Adrenal gland (tissue), 12 donors: ENCODE results near the gene AKT3. TPM values are rescaled to one million over a fixed set of nuclear protein-coding genes. Genes with fewer than 3 reads are reported as not detected.

Source experiments
- DNase-seq, 7 donors: peaks; one replicate each; pipeline ENCODE4 v3.0.0-alpha.2; 2019 to 2020
- H3K27ac ChIP-seq, 5 donors: fragments of 200-600 bp; sonication (generic) in 4 of 5; 1 replicate in 3 of 5; 2 replicates in 2 of 5; pipeline versions ENCODE4 v1.5.1 to v1.8.0; 2016 to 2020; ENCODE audit warnings: mild to moderate bottlenecking in 1 of 5
- H3K27me3 ChIP-seq: fragments of 200-600 bp; 2 replicates; pipeline ENCODE4 v1.8.0; 2021
- H3K36me3 ChIP-seq, 2 donors: fragments of 200-600 bp; replicated peaks in 1 of 2; 1 replicate in 1 of 2; 2 replicates in 1 of 2; pipeline versions ENCODE4 v1.5.1 to v1.8.0; 2018 to 2022
- H3K4me1 ChIP-seq, 2 donors: fragments of 200-600 bp; replicated peaks in 1 of 2; 1 replicate in 1 of 2; 2 replicates in 1 of 2; pipeline versions ENCODE4 v1.5.1 to v1.8.0; 2018 to 2021
- H3K4me3 ChIP-seq, 4 donors: fragments of 200-600 bp; sonication (generic) in 3 of 4; one replicate each; pipeline ENCODE4 v1.5.1; 2016 to 2018
- H3K9me3 ChIP-seq, 3 donors: fragments of 200-600 bp; sonication (generic) in 1 of 3; replicated peaks in 1 of 3; 1 replicate in 2 of 3; 2 replicates in 1 of 3; pipeline versions ENCODE4 v1.5.1 to v1.8.0; 2016 to 2021
- CTCF ChIP-seq, 6 experiments: fragments of 450-650 bp in 4 of 6; fragments of 200-600 bp in 2 of 6; sonication (generic) in 1 of 6; IDR thresholded peaks; 1 replicate in 5 of 6; 2 replicates in 1 of 6; pipeline versions ENCODE4 v1.5.1 to v1.8.0; 2016 to 2021; ENCODE audit warnings: antibody characterized with exemption in 6 of 6, mild to moderate bottlenecking in 2 of 6, moderate library complexity in 1 of 6
- POLR2A ChIP-seq, 2 donors: fragments of 450-650 bp; IDR thresholded peaks; one replicate each; pipeline ENCODE4 v1.6.1; 2017; ENCODE audit warnings: antibody characterized with exemption in 2 of 2, mild to moderate bottlenecking in 2 of 2, moderate library complexity in 1 of 2
- WGBS, 4 donors: extraction: QIAGEN DNeasy Blood & Tissue Kit in 2 of 4; methylation state at CpG; one replicate each; pipeline versions ENCODE4 v1.1.5 to v1.1.7; 2013 to 2017; 5-methylcytosine and 5-hydroxymethylcytosine counted together
- intact Hi-C, 2 donors: fragments of 100-400 bp; cut with DNase I; formaldehyde crosslinking; loops; one replicate each; pipeline versions ENCODE4 v1.14.1 to v1.15.0; 2022 to 2023
- polyA plus RNA-seq, 3 donors: library from polyadenylated mRNA; stranded (reverse); fragments of 200-250 nt in 2 of 3; fragments of 350-450 nt in 1 of 3; fragmentation: Illumina TruSeq in 1 of 3; extraction: RNeasy Lipid Tissue Mini Kit (QIAGEN cat#74804) in 1 of 3; gene quantifications; one replicate each; pipeline ENCODE4 v1.2.3, GENCODE V29; 2013 to 2014
- total RNA-seq, 9 donors: library from RNA; depleted of rRNA in 4 of 9; stranded (reverse); fragments of >200 nt in 4 of 9; fragments of 120-200 nt in 1 of 9; fragmentation: NEBNext Ultra II Directional in 1 of 9; extraction: Animal tissue kit (Norgen Biotek cat#: 25700) in 1 of 9; gene quantifications; one replicate each; pipeline versions ENCODE4 v1.1.0 to v1.2.4, GENCODE V29; 2013 to 2023
- donor health status: healthy with polysubstance abuse.
- donor health status: Bipolar disorder and iron deficiency.
- donor health status: DM: yes; HTN: yes; CAD: no.
- donor health status: DM: no; HTN: no; CAD: no.
- donor health status: DM: no; HTN: no; CAD: no.
- donor health status: DM: yes; HTN: yes; CAD: no.

The AKT3 gene
- total and polyA plus RNA-seq, 12 donors: 11.4 to 82.3 (median 32.4) TPM

GRCh38 chr1:243733670-243734307 is 116.3 kb downstream of the AKT3 start:
- TF ChIP-seq CTCF (IDR thresholded peaks at IDR 0.05): no peak
- TF ChIP-seq POLR2A (IDR thresholded peaks at IDR 0.05): no peak
- H3K9me3 ChIP-seq: no peaks in the 10 kb centered on the region
- no peak for DNase-seq
- 91 to 100% (median 98%) methylated on average over 1 of the region's 1 CpG for WGBS, 4 donors
- intact Hi-C loops: no loop called here
- H3K36me3 ChIP-seq: no peaks in the 10 kb centered on the region
- no peaks in the 10 kb centered on the region for H3K27me3 ChIP-seq
- H3K27ac ChIP-seq: no peak overlapping the region
- H3K4me1 ChIP-seq: no peaks in the 10 kb centered on the region
- H3K4me3 ChIP-seq: no peak overlapping the region

GRCh38 chr1:243732637-243733036 is 117.4 kb downstream of the AKT3 start:
- Histone ChIP-seq H3K36me3 (no peaks in the 10 kb centered on the region), H3K4me1 (no peaks in the 10 kb centered on the region), H3K9me3 (no peaks in the 10 kb centered on the region), H3K4me3 (no peak overlapping the region), H3K27ac (no peak overlapping the region), H3K27me3 (no peaks in the 10 kb centered on the region)
- intact Hi-C loops: no loop called here
- TF ChIP-seq CTCF (IDR thresholded peaks at IDR 0.05) (no peak), POLR2A (IDR thresholded peaks at IDR 0.05) (no peak)
- DNase-seq: no peak

GRCh38 chr1:243731974-243732625 is 117.9 kb downstream of the AKT3 start:
- Histone ChIP-seq H3K36me3 (no peaks in the 10 kb centered on the region), H3K4me1 (peaks cover 2% of the 10 kb centered on the region in 2 donors), H3K9me3 (no peaks in the 10 kb centered on the region), H3K27me3 (no peaks in the 10 kb centered on the region), H3K4me3 (no peak overlapping the region), H3K27ac (no peak overlapping the region)
- TF ChIP-seq CTCF (IDR thresholded peaks at IDR 0.05): no peak
- no peak for TF ChIP-seq POLR2A (IDR thresholded peaks at IDR 0.05)
- intact Hi-C loops: no loop called here
- no peak for DNase-seq
- 66 to 78% (median 73%) methylated on average over 5 of the region's 5 CpGs for WGBS, 4 donors

- Histone ChIP-seq H3K9me3 (no peaks in the 10 kb centered on the region), H3K4me3 (no peak overlapping the region), H3K27ac (peak overlapping the region in 2 of 5 donors; percentile 11 to 15), H3K36me3 (no peaks in the 10 kb centered on the region), H3K4me1 (peaks cover 9% of the 10 kb centered on the region in 2 donors), H3K27me3 (no peaks in the 10 kb centered on the region)
- TF ChIP-seq CTCF (IDR thresholded peaks at IDR 0.05) (no peak), POLR2A (IDR thresholded peaks at IDR 0.05) (no peak)
- intact Hi-C loops: no loop called here
- WGBS, 4 donors: 59 to 73% (median 68%) methylated on average over 3 of the region's 3 CpGs
- DNase-seq: peak in 4 of 7 donors; percentile 27 to 74 (median 54)
Measured at GRCh38 chr1:243731301-243731891, 118.6 kb downstream of the AKT3 start.
